SK-N-MC (cell line): ENCODE measurements around the gene PARP4.

Source experiments
- DNase-seq: peaks from one replicate; pipeline ENCODE4 v3.0.0-alpha.2; 2011; ENCODE audit warnings: low read depth, low spot score
- H3K27ac ChIP-seq: fragments of 200-600 bp; sonication (generic); 2 replicates; pipeline ENCODE4 v1.5.1; 2016; ENCODE audit warnings: mixed run types
- H3K36me3 ChIP-seq: fragments of 200-600 bp; sonication (generic); 2 replicates; pipeline ENCODE4 v1.6.1; 2017; ENCODE audit warnings: antibody characterized with exemption, low read length, mixed read lengths; ENCODE audit not compliant: insufficient read depth
- H3K4me3 ChIP-seq: fragments of 200-600 bp; sonication (generic); 2 replicates; pipeline ENCODE4 v1.5.1; 2016
- H3K9ac ChIP-seq: fragments of 200-600 bp; sonication (generic); 2 replicates; pipeline ENCODE4 v1.8.0; 2017; ENCODE audit warnings: mixed run types, mixed read lengths; ENCODE audit not compliant: insufficient read length
- H3K9me3 ChIP-seq: fragments of 200-600 bp; sonication (generic); 2 replicates; pipeline ENCODE4 v1.6.1; 2017; ENCODE audit warnings: low read depth, mild to moderate bottlenecking, antibody characterized with exemption, low read length, moderate library complexity, mixed read lengths
- EZH2 ChIP-seq: fragments of 200-600 bp; sonication (generic); IDR thresholded peaks from one replicate; pipeline ENCODE4 v1.6.1; 2017; ENCODE audit warnings: antibody characterized with exemption
- FOXP2 ChIP-seq: optimal IDR thresholded peaks from 2 replicates; pipeline ENCODE3; 2011; ENCODE audit warnings: mild to moderate bottlenecking, moderate library complexity; ENCODE audit not compliant: insufficient read depth; ENCODE audit errors: extremely low read length, control extremely low read depth
- POLR2AphosphoS5 ChIP-seq: IDR thresholded peaks from 2 replicates; pipeline ENCODE4 v1.6.1; 2012; ENCODE audit warnings: mild to moderate bottlenecking, low read depth, low read length, borderline replicate concordance

The PARP4 gene

DNA sequence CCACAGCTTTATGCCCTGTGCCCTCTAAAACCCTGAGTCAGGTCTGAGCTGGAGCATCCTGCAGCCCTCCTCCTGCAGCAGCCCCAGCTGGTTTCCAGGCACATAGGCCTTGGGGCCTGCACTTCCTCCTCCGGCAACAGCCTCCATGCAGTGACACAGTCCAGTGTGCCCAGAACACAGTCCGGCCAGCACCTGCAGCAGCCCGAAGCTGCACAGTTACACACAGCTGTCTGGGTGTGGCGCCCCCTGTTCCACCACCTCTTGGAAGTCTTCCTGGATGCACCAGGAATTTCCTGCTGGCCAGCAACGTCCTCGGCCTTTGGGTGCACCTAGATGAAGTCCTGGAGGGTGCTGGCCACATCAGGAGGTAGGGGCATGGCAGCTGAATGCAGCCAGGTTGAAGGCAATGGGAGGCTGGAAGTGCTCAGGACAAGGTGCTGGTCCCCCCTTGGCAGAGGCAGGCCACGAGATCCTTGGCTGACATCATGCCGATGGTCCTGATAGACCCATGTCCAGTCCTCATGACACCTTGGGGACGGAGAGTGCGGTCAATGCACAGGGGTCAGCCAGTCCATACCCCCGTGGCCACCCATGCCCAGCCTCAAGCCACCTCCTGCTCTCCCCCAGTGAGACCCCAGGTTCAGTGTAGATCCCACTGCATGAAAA is 27.1 kb upstream of the PARP4 start:
- H3K9ac ChIP-seq, result no peak overlapping the region
- TF ChIP-seq EZH2, result no peak
- no peak for TF ChIP-seq POLR2AphosphoS5
- no peak for TF ChIP-seq FOXP2
- no peak for DNase-seq
- H3K36me3 ChIP-seq, result no peaks in the 10 kb centered on the region
- no peaks in the 10 kb centered on the region for H3K9me3 ChIP-seq
- no peak overlapping the region for H3K27ac ChIP-seq
- H3K4me3 ChIP-seq, result no peak overlapping the region

GRCh38 chr13:24529478-24529877 is 16.9 kb upstream of the PARP4 start:
- no peaks in the 10 kb centered on the region for H3K36me3 ChIP-seq
- no peak overlapping the region for H3K9ac ChIP-seq
- H3K9me3 ChIP-seq, result no peaks in the 10 kb centered on the region
- TF ChIP-seq EZH2 (no peak), POLR2AphosphoS5 (no peak), FOXP2 (no peak)
- H3K4me3 ChIP-seq, result no peak overlapping the region
- no peak overlapping the region for H3K27ac ChIP-seq
- no peak for DNase-seq

- TF ChIP-seq EZH2, result no peak
- TF ChIP-seq POLR2AphosphoS5, result no peak
- TF ChIP-seq FOXP2, result no peak
- DNase-seq, result no peak
- no peaks in the 10 kb centered on the region for H3K9me3 ChIP-seq
Observed at GRCh38 chr13:24528816-24529398, 16.3 kb upstream of the PARP4 start.

GRCh38 chr13:24527266-24527775 is 14.7 kb upstream of the PARP4 start:
- H3K9me3 ChIP-seq, result no peaks in the 10 kb centered on the region
- no peak overlapping the region for H3K9ac ChIP-seq
- H3K4me3 ChIP-seq, result no peak overlapping the region
- TF ChIP-seq FOXP2 (no peak), POLR2AphosphoS5 (no peak), EZH2 (no peak)
- DNase-seq, result no peak
- no peaks in the 10 kb centered on the region for H3K36me3 ChIP-seq
- no peak overlapping the region for H3K27ac ChIP-seq

More at GRCh38 chr13:24528816-24529398, 16.3 kb upstream of the PARP4 start:
- Histone ChIP-seq H3K36me3 (no peaks in the 10 kb centered on the region), H3K9ac (no peak overlapping the region), H3K27ac (no peak overlapping the region), H3K4me3 (no peak overlapping the region)

DNA sequence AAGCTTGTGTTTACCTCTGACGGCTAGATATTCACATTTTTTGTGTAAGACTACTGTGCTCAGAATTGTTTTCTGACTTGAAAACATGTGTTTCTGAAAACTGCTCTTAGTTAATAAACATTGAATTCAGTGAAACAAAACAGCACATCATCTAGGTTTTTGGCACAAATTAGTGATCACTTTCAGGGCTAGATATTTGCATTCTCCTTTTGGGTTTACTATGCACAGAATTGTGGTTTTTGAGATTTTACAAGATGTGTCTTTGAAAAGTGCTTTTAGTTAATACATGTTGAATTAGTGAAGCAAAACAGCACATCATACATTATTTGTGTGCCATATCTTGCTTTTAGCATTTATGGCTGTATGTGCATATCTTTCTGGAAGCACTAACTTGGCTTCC is 8.2 kb upstream of the PARP4 start:
- DNase-seq, result no peak
- Histone ChIP-seq H3K9me3 (no peaks in the 10 kb centered on the region), H3K27ac (no peak overlapping the region), H3K4me3 (no peak overlapping the region), H3K36me3 (no peaks in the 10 kb centered on the region), H3K9ac (no peak overlapping the region)
- TF ChIP-seq FOXP2 (no peak), EZH2 (no peak), POLR2AphosphoS5 (no peak)

DNA sequence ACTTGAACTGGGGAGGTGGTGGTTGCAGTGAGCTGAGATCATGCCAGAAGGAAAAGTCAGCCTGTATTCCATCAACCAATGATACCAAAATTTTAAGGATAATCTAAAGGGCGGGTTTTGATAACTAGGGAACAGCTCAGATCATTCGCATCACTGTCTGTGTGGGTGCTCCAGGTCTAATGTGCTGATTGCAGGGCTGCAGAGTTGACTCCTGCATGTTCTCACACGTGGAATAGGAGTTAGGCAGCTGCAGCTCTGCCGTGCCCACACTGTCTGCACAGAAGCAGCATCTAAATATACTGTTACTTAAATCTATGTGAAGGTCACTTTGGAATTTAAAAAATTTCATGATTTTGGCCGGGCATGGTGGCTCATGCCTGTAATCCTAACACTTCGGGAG is 4.3 kb upstream of the PARP4 start:
- Histone ChIP-seq H3K9ac (no peak overlapping the region), H3K27ac (no peak overlapping the region), H3K9me3 (no peaks in the 10 kb centered on the region), H3K4me3 (no peak overlapping the region), H3K36me3 (no peaks in the 10 kb centered on the region)
- no peak for DNase-seq
- TF ChIP-seq POLR2AphosphoS5 (no peak), EZH2 (no peak), FOXP2 (no peak)

DNA sequence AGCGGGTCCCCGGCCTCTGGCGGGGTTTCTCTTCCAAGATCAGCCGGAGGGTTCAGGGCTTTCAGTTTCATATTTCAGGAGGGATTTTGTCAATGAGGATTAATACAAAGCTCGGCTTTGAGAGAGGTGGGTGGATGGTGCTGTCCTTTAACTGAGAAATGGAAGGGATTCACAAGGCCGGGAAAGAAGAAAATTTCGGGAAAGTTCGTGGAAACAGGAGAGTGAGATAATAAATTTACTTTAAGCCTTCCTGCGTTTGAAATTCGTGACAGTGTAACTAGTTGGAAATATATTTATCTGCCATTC is 283 bp upstream of the PARP4 start:
- peak overlapping the region; percentile 92 for H3K9ac ChIP-seq
- peak overlapping the region; percentile 99 for H3K4me3 ChIP-seq
- peak overlapping the region; percentile 66; the same call in 1 of the 2 replicates for H3K27ac ChIP-seq
- DNase-seq, result no peak
- peaks cover 15% of the 10 kb centered on the region for H3K36me3 ChIP-seq
- no peaks in the 10 kb centered on the region for H3K9me3 ChIP-seq
- TF ChIP-seq FOXP2, result no peak
- no peak for TF ChIP-seq EZH2
- peak; percentile 36 for TF ChIP-seq POLR2AphosphoS5

DNA sequence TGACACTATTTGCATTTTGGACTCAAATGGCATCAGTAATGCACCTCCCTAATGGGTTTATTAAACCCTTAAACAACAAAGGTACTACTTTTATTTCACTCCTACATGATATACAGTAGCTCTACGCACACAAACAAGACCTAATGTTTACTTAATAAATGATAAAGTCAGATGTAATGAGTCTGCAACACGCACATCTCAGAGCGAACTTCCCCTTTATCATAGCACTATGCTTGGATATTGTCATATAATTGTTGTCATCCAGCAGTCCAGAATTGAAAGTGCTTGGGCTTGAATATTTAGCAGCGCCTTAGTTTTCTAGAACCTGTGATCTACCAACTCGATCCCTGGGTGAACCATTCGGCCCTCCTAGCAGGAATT is 772 bp downstream of the PARP4 start:
- no peaks in the 10 kb centered on the region for H3K9me3 ChIP-seq
- DNase-seq, result peak; percentile 30
- peak overlapping the region; percentile 88 for H3K27ac ChIP-seq
- peak overlapping the region; percentile 92 for H3K9ac ChIP-seq
- H3K4me3 ChIP-seq, result peak overlapping the region; percentile 99
- TF ChIP-seq EZH2, result no peak
- TF ChIP-seq FOXP2, result no peak
- no peak for TF ChIP-seq POLR2AphosphoS5
- H3K36me3 ChIP-seq, result peaks cover 25% of the 10 kb centered on the region
